IPS DF 19.7 (cell line): ENCODE measurements around the gene PIGP.
"Not testable (repeated sequence)": the region's sequence is repeated elsewhere in the genome, so short reads cannot be mapped to it uniquely, and the experiment has no call there.

ENCODE experiments used
- DNase-seq: peaks from one replicate; pipeline ENCODE4 v3.0.0-alpha.2; 2013; ENCODE audit warnings: low read depth, low spot score

PIGP gene

DNA sequence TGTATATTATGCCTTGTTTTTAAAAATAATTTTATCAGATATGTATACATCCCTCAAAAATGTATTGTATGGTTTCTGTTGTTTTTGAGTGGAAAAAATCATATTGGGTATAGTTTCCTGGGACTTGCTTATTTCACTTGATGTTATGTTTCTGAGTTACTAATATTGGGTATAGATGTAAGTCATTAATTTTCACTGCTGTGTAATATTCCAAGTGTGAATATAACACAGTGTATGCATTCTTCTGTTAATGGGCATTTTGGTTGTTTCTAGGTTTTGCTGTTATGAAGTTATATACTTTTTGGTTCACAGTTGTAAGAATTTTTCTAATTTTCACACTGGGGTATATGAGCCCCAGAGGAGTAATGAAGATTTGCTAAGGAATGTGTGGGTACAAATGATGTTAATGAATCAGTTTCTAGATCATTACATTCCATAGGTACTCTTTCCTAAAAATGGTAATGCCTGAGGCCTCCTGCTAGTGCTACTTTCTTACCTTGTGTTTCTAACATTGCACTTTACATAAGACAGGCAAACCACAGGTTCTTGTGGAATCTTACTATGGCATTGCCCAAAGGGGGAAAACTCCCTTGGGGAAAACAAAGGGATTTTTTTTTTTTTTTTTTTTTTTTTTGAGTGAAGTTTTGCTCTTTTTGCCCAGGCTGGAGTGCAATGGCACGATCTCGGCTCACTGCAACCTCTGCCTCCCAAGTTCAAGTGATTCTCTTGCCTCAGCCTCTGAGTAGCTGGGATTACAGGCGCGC, 3.4 kb upstream of the PIGP start:
- DNase-seq, result no peak

DNA sequence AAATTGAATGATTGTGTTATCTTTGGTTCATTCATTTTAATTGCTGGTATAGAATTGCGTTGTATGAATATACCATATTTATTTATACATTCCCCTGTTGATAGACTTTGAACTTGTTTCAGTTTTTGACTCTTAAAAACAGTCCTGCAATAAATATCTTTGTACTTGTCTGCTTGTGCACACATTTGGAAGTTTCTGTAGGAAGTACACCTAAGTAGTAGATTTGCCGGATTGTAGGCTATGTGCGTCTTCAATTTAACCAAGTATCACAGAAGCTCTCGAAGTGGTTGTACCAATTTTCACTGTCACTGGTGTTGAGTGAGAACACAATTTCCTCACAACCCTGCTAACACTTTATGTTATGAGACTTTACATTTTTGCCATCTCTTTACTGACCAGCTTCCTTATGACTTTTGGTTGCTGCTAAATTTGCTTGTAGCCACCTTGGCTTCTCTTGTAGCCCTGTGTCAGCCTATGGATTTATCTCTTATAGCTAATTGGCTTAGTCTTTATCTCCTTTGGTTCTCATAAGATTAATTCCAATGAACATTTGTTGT, 2.4 kb upstream of the PIGP start:
- no peak for DNase-seq

- no peak for DNase-seq
Measured at GRCh38 chr21:37074546-37074945, 1.7 kb upstream of the PIGP start.

- DNase-seq, result no peak
Measured at GRCh38 chr21:37074197-37074510, 1.3 kb upstream of the PIGP start.

DNA sequence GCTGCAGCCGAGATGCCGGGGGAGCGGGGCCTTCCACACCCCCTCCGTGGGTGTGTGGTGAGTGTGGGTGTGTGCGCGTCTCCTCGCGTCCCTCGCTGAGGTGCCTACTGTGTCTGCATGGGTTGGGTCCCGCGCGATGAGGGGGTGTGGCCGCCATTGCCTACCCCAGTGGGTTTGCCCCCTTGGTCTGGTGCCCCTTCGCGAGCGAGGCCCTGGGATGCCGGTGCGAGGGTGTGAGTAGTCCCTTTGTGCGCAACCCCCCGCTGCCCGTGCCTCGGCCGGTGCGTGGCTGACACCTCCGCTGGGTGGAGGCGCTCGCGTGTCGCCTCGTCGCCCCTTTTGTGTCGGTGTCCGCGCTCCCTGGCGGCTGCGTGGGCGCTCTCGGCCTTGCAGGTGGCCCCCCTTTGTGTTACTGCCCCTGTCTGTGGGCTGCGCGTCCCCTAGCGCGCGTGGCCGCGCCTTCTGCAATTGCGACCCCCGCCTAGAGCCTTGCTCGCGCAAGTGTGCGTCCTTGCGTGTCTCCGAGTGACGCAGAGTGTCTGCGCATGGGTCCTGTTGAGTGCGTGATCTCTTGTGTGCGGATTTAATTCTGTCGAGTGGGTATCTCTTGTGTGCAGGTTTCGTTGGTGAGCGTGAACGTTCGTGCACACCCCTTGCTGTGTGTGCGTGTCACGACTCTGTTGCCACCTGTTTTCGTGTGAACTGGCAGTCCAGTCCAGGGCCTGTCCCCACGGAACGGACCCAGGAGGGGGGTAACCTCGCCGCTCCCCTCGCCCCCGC, 736 bp upstream of the PIGP start:
- DNase-seq, result no peak

- DNase-seq, result no peak
Measured at GRCh38 chr21:37072274-37072987, 440 bp downstream of the PIGP start.

DNA sequence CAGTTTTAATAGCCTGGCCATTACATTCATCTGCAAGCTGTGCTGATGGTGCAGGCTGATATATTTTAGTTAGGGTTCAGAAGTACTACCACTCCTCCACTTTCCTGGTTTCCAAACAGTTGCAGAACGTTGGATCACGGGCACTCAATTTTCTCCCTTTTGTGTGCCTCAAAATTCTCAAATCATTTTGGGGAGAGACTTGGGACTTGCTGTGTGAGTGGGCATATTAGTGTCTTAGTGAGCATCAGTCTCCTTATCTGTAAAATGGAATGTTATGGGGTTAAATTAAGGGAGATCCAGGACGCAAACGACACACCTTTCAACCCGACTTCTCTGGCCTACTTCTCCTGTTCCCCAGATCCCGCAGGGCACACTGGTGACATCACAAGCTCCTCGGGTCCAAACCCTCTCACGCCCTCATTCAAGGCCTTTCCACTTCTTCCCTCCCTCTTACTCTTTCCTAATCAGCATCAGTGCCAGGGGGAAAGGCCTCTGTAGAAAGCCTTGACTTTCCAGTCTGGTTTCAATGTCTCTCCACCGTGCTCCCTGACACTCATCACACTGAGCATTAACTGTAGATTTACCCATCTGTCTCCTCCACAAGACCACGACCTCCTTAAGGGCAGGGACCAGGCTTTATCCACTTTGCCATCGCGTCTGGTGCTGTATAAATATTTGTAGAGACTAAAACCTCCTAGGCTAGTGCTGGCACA, 1.2 kb downstream of the PIGP start:
- DNase-seq, result no peak

- DNase-seq, result no peak
Measured at GRCh38 chr21:37065561-37066177, 7.2 kb downstream of the PIGP start.

GRCh38 chr21:37064841-37065240, 8.0 kb downstream of the PIGP start:
- no peak for DNase-seq

DNA sequence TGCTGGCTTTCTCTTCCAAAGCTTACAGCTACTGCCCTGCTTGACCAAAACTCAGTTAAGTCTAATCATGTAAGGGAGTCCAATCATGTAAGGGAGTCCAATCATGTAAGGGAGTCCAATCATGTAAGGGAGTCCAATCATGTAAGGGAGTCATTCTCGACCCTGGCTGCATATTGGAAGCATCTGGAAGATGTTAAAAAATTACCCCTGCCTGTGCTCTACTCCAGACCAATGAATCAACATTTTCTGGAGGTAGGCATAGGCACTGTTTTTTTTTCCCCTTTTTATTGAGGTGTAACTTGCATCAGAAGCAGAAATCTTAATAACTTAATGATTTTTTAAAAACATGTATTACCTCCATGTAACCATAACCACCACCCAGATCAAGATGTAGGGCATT, 9.4 kb downstream of the PIGP start:
- no peak for DNase-seq

GRCh38 chr21:37062593-37062935, 10.3 kb downstream of the PIGP start:
- DNase-seq, result no peak

DNA sequence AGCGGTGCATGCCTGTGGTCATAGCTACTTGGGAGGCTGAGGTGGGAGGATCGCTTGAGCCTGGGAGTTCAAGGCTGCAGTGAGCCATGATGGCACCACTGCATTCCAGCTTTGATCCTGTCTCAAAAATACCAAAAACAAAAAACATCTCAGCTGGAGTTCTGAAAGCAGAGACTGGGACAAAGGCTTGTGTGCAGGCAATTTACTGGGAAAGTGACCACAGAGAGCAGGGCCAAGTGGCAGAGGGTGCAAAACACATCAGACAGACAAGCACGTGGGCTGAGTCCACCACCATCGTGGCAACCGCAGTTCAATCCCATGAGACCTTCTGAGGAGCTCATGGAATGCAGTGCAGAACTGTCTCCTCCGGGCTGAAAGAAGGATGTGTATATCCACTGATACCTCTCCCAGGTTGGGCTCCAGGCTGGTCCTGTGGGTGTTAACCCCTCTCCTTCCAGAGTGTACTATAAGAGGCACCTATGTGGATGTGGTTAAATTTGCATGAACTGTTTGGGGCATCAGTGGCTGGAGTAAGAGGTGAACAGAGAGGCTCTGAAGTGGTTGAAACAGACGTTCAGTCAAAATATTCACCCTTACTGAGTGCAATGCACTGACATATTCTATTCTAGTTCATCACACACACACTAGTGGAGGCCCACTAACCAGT, 10.8 kb downstream of the PIGP start:
- DNase-seq, result no peak

DNA sequence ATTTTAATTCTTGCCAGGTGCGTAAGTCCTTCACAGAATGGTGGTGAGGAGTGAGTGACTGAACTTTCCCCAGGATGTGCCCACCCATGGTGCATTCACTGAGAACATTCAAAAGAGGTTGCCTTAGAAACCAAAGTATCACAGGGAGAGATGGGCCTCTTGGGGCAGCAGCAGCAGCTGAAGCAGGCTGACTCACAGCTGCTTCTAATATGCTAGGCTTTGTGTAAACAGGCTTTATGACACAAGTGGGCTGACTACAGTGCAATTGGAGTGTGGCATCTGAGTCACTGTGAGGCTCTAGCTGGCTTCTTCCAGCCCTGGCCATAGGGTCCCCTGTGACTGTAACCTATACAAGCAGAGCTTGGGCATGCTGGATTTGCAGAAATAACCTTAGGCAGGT, 12.6 kb downstream of the PIGP start:
- no peak for DNase-seq

DNA sequence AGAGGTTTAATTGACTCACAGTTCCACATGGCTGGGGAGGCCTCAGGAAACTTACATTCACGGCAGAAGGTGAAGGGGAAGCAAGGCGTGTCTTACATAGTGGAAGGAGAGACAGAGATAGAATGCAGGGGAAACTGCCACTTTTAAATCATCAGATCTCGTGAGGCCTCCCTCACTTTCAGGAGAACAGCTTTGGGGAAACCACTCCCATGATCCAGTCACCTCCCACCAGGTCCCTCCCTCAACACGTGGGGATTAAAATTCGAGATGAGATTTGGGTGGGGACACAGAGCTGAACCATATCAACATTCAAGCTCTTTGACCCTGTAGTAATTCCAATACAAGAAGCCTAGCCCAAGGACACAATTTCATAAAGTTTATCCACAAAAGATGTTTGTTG, 13.7 kb downstream of the PIGP start:
- no peak for DNase-seq

DNA sequence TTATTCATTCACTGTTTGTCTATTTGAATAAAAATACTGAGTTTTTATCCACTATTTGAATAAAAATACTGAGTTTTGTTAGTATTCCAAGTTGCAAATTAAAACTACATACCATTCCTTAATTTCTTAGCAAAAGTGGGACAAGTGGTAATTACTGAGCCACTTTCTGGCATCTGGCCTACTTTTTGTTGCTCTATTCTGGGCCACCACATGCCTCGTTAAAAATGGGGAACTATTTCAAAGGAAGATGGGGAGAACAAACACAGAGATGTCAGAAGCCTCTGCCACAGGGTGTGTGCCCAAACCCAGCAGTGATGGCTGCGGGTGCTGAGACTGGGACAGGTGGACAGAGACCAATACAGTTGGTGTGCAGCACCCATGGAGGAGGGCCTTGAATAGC, 14.6 kb downstream of the PIGP start:
- no peak for DNase-seq

GRCh38 chr21:37057614-37058013, 15.3 kb downstream of the PIGP start:
- no peak for DNase-seq

DNA sequence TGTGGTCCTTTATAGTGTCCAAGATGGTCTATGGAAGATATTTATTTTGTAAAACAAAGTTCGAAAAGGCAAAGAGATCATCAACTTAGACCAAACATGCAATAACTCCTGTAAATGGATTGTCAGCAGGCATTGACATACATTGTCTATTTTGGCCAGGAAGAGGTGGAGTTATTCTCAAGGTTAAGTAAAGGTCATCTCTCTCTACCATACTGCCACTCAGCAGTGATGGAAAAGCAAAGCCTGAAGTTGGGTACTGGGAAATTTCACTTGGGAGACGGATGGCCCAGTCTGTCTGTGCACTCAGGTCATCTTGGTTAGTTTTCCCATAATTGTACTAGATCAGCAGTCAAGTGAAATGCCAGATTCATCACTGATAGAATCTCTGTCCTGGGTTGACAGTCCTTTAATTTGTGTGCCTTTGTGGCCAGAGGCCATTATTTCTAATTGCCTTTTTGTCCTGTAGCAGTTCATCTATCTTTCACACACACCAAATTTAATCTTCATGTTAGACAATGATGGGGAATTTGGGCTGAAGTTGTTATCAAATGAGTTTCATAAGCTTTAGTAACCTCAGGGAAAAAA, 17.5 kb downstream of the PIGP start:
- no peak for DNase-seq

- DNase-seq, result not testable (repeated sequence)
Measured at GRCh38 chr21:37049741-37050140, 23.1 kb downstream of the PIGP start.

DNA sequence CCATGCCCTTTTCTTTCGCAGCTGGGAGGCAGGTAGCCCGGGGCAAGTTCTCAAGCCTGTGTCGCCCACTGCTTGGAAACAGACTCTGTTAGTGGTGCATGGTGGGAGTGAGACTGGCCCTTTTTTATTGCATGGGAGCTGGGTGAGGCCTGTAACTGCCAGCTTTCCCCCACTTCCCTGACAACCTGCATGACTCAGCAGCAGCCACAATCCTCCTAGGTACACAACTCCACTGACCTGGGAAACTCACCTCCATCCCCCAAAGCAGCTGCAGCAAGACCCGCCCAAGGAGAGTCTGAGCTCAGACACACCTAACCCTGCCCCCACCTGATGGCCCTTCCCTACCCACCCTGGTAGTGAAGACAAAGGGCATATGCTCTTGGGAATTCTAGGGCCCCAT, 25.8 kb downstream of the PIGP start:
- no peak for DNase-seq

GRCh38 chr21:37045556-37045955, 27.3 kb downstream of the PIGP start:
- no peak for DNase-seq

DNA sequence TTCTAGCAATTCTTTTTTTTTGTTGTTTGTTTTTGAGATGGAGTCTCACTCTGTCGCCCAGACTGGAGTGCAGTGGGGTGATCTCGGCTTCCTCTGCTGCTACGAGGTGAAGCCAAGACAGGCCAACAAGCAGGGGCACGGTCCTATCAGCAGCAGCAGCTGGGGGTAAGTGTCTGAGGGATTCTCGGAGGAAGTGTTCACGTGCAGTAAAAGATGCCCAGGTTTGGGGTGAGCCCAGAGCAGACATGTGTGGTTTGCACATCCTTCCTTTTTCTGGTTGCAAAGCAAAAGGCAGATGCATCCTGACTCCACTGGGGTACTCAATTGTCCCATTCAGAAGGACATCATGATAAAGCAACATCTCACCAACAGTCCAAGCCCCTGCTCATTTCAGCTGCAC, 27.7 kb downstream of the PIGP start:
- no peak for DNase-seq
